Hepatocyte (in vitro differentiated cells): ENCODE results near the gene RAPSN. TPM values are rescaled to one million over a fixed set of nuclear protein-coding genes. Genes with fewer than 3 reads are reported as not detected.

ENCODE experiments used
- DNase-seq: peaks from one replicate; pipeline ENCODE4 v3.0.0-alpha.2; 2016; ENCODE audit warnings: low spot score
- H2AFZ ChIP-seq: fragments of 200-600 bp; sonication (generic); 2 replicates; pipeline ENCODE4 v1.6.0; 2016; ENCODE audit warnings: antibody characterized with exemption, mild to moderate bottlenecking
- H3K27ac ChIP-seq: fragments of 200-600 bp; sonication (generic); 2 replicates; pipeline ENCODE4 v1.5.1; 2016; ENCODE audit warnings: mild to moderate bottlenecking
- H3K27me3 ChIP-seq: fragments of 200-600 bp; sonication (generic); 2 replicates; pipeline ENCODE4 v1.6.1; 2016
- H3K36me3 ChIP-seq: fragments of 200-600 bp; sonication (generic); replicated peaks from 2 replicates; pipeline ENCODE4 v1.5.1; 2016; ENCODE audit warnings: low read depth; ENCODE audit not compliant: insufficient read depth
- H3K4me1 ChIP-seq: fragments of 200-600 bp; sonication (generic); 2 replicates; pipeline ENCODE4 v1.5.1; 2016; ENCODE audit warnings: mild to moderate bottlenecking, moderate library complexity; ENCODE audit not compliant: insufficient read depth
- H3K4me2 ChIP-seq: fragments of 200-600 bp; sonication (generic); 2 replicates; pipeline ENCODE4 v1.6.0; 2016
- H3K4me3 ChIP-seq: fragments of 200-600 bp; sonication (generic); 2 replicates; pipeline ENCODE4 v1.5.1; 2016; ENCODE audit warnings: mild to moderate bottlenecking
- H3K79me2 ChIP-seq: fragments of 200-600 bp; sonication (generic); 2 replicates; pipeline ENCODE4 v1.6.0; 2017; ENCODE audit warnings: mild to moderate bottlenecking
- H3K9me2 ChIP-seq: fragments of 200-600 bp; sonication (generic); replicated peaks from 2 replicates; pipeline ENCODE4 v1.6.0; 2017; ENCODE audit warnings: mild to moderate bottlenecking; ENCODE audit not compliant: insufficient read depth
- H3K9me3 ChIP-seq: fragments of 200-600 bp; sonication (generic); 2 replicates; pipeline ENCODE4 v1.5.1; 2016; ENCODE audit warnings: low read depth, mild to moderate bottlenecking
- H4K20me1 ChIP-seq: fragments of 200-600 bp; sonication (generic); 2 replicates; pipeline ENCODE4 v1.6.0; 2016; ENCODE audit warnings: mild to moderate bottlenecking; ENCODE audit not compliant: insufficient read depth, poor library complexity, severe bottlenecking
- EZH2 ChIP-seq: fragments of 200-600 bp; sonication (generic); IDR thresholded peaks from 2 replicates; pipeline ENCODE4 v1.6.1; 2016; ENCODE audit warnings: antibody characterized with exemption, mild to moderate bottlenecking, borderline replicate concordance
- EZH2phosphoT487 ChIP-seq: fragments of 200-600 bp; sonication (generic); IDR thresholded peaks from one replicate; pipeline ENCODE4 v1.6.1; 2018; ENCODE audit warnings: antibody characterized with exemption, mild to moderate bottlenecking, low read depth, moderate library complexity; ENCODE audit not compliant: unreplicated experiment, severe bottlenecking
- WGBS: methylation state at CpG from one replicate; pipeline ENCODE4 v1.1.6; 2016; ENCODE audit warnings: low lambda C conversion rate; ENCODE audit errors: missing lambda C conversion rate; 5-methylcytosine and 5-hydroxymethylcytosine counted together
- polyA plus RNA-seq: library from polyadenylated mRNA; unstranded; fragments of >200 nt; fragmentation: Nextera tagmentation; extraction: Ambion mirVana; gene quantifications from 2 replicates; pipeline ENCODE4 v1.2.1, GENCODE V29; 2016
- total RNA-seq: library from RNA; depleted of rRNA; stranded (reverse); fragments of >200 nt; gene quantifications from 2 replicates; pipeline ENCODE4 v1.2.3, GENCODE V29; 2014
- TF ChIP-seq, protein P1 (sequence below): fragments of 200-600 bp; sonication (generic); IDR thresholded peaks from 2 replicates; pipeline ENCODE4 v1.5.1; 2016; ENCODE audit warnings: antibody characterized with exemption, mild to moderate bottlenecking; ENCODE audit not compliant: poor library complexity

Gene RAPSN
- total and polyA plus RNA-seq, 2 experiments from 2014 or later, result 0.46 TPM; not detected in 1

DNA sequence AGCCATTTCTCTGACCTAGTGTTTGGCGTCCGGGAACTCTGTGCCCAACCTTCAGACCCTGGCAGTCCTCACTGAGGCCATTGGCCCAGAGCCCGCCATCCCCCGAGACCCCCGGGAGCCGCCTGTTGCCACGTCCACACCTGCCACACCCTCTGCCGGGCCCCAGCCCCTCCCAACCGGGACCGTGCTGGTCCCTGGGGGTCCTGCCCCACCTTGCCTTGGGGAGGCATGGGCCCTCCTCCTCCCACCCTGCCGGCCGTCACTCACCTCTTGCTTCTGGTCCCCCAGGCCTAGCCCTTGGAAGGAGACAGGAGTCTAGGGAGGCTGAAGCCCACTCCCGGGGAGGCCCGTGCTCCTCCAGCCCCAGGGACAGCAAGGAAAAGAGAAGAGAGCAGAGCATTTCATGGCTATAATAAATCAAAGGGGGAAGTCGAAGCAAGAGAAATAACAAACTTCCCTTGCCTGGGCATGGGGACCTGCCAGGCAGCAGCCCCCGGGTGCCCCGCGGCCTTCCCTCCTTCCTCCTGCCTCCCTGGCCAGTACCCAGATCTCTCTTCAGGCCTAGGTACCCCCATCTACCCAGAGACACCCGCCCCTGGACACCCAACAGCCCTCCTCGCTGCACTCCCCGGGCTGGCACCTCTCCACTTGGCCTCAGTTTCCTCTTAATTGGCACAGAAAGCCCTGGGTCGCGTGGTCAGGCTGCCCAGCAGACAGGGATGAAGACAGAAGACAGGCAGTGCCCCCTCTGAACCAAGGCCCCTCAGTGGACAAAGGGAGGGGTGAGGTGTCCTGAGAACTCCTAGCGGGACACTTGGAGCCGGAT is 53.5 kb downstream of the RAPSN start:
- H3K4me2 ChIP-seq, result no peak overlapping the region
- no peaks in the 10 kb centered on the region for H3K9me2 ChIP-seq
- 92% methylated on average over 17 of the region's 25 CpGs for WGBS
- H4K20me1 ChIP-seq, result no peaks in the 10 kb centered on the region
- H3K27ac ChIP-seq, result no peak overlapping the region
- TF ChIP-seq EZH2, result no peak
- TF ChIP-seq, protein P1, sequence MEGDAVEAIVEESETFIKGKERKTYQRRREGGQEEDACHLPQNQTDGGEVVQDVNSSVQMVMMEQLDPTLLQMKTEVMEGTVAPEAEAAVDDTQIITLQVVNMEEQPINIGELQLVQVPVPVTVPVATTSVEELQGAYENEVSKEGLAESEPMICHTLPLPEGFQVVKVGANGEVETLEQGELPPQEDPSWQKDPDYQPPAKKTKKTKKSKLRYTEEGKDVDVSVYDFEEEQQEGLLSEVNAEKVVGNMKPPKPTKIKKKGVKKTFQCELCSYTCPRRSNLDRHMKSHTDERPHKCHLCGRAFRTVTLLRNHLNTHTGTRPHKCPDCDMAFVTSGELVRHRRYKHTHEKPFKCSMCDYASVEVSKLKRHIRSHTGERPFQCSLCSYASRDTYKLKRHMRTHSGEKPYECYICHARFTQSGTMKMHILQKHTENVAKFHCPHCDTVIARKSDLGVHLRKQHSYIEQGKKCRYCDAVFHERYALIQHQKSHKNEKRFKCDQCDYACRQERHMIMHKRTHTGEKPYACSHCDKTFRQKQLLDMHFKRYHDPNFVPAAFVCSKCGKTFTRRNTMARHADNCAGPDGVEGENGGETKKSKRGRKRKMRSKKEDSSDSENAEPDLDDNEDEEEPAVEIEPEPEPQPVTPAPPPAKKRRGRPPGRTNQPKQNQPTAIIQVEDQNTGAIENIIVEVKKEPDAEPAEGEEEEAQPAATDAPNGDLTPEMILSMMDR, result no peak
- no peak for TF ChIP-seq EZH2phosphoT487
- H3K36me3 ChIP-seq, result no peaks in the 10 kb centered on the region
- H3K27me3 ChIP-seq, result no peaks in the 10 kb centered on the region
- no peaks in the 10 kb centered on the region for H3K9me3 ChIP-seq
- no peak overlapping the region for H2AFZ ChIP-seq
- no peaks in the 10 kb centered on the region for H3K79me2 ChIP-seq
- DNase-seq, result no peak
- no peak overlapping the region for H3K4me3 ChIP-seq
- H3K4me1 ChIP-seq, result peaks cover 3% of the 10 kb centered on the region

GRCh38 chr11:47394322-47395222 is 54.4 kb downstream of the RAPSN start:
- no peak overlapping the region for H3K4me2 ChIP-seq
- no peaks in the 10 kb centered on the region for H3K9me3 ChIP-seq
- H3K27me3 ChIP-seq, result no peaks in the 10 kb centered on the region
- no peaks in the 10 kb centered on the region for H3K4me1 ChIP-seq
- 95% methylated on average over 35 of the region's 39 CpGs for WGBS
- DNase-seq, result no peak
- H3K79me2 ChIP-seq, result no peaks in the 10 kb centered on the region
- H3K27ac ChIP-seq, result no peak overlapping the region
- H2AFZ ChIP-seq, result no peak overlapping the region
- TF ChIP-seq EZH2 (no peak), EZH2phosphoT487 (no peak)
- TF ChIP-seq, protein P1, result no peak
- no peak overlapping the region for H3K4me3 ChIP-seq
- no peaks in the 10 kb centered on the region for H3K36me3 ChIP-seq
- no peaks in the 10 kb centered on the region for H3K9me2 ChIP-seq
- H4K20me1 ChIP-seq, result no peaks in the 10 kb centered on the region

- Histone ChIP-seq H3K9me2 (no peaks in the 10 kb centered on the region), H3K4me3 (no peak overlapping the region), H3K9me3 (no peaks in the 10 kb centered on the region), H3K27ac (no peak overlapping the region), H3K4me2 (no peak overlapping the region), H3K36me3 (no peaks in the 10 kb centered on the region), H3K79me2 (no peaks in the 10 kb centered on the region), H2AFZ (no peak overlapping the region), H3K27me3 (no peaks in the 10 kb centered on the region), H3K4me1 (no peaks in the 10 kb centered on the region), H4K20me1 (no peaks in the 10 kb centered on the region)
- DNase-seq, result no peak
- WGBS, result 94% methylated on average over 9 of the region's 9 CpGs
- TF ChIP-seq EZH2 (no peak), EZH2phosphoT487 (no peak)
- TF ChIP-seq, protein P1, result no peak
Measured at GRCh38 chr11:47394050-47394321, 55.0 kb downstream of the RAPSN start.
